Stomach (tissue), 9 donors: ENCODE results near the gene CYB5A. TPM values are rescaled to one million over a fixed set of nuclear protein-coding genes. Genes with fewer than 3 reads are reported as not detected.
A peak's percentile ranks its signal among the peaks of the same experiment; 100 is the strongest.

ENCODE experiments used
- DNase-seq, 2 donors: peaks; one replicate each; pipeline versions ENCODE4 v3.0.0 to v3.0.0-alpha.2; 2013 to 2019
- H3K27ac ChIP-seq, 5 donors: fragments of 200-600 bp in 4 of 5; sonication (generic) in 4 of 5; one replicate each; pipeline ENCODE4 v1.5.1; 2013 to 2019; ENCODE audit warnings: mild to moderate bottlenecking in 1 of 5, moderate library complexity in 1 of 5
- H3K27me3 ChIP-seq, 3 donors: fragments of 200-600 bp; sonication (generic); one replicate each; pipeline ENCODE4 v1.5.1; 2017 to 2019; ENCODE audit warnings: mixed run types in 1 of 3
- H3K36me3 ChIP-seq, 4 donors: fragments of 200-600 bp; sonication (generic); 1 replicate in 3 of 4; 2 replicates in 1 of 4; pipeline ENCODE4 v1.5.1; 2016 to 2019
- H3K4me1 ChIP-seq, 4 donors: fragments of 200-600 bp; sonication (generic); one replicate each; pipeline ENCODE4 v1.5.1; 2016 to 2019
- H3K4me3 ChIP-seq, 4 donors: fragments of 200-600 bp; sonication (generic) in 3 of 4; one replicate each; pipeline ENCODE4 v1.5.1; 2016 to 2019; ENCODE audit warnings: mild to moderate bottlenecking in 1 of 4
- H3K9me3 ChIP-seq, 4 donors: fragments of 200-600 bp; sonication (generic); one replicate each; pipeline ENCODE4 v1.5.1; 2016 to 2019
- CTCF ChIP-seq, 7 experiments: fragments of 450-650 bp in 4 of 7; fragments of 200-600 bp in 3 of 7; sonication (generic) in 3 of 7; IDR thresholded peaks; one replicate each; pipeline ENCODE4 v1.5.1; 2016 to 2019; ENCODE audit warnings: antibody characterized with exemption in 7 of 7, control low read depth in 2 of 7, mild to moderate bottlenecking in 1 of 7
- EP300 ChIP-seq: sonication (generic); formaldehyde crosslinking; IDR thresholded peaks from one replicate; pipeline ENCODE4 v1.6.1; 2017; ENCODE audit warnings: antibody characterized with exemption
- POLR2A ChIP-seq, 4 donors: fragments of 450-650 bp; IDR thresholded peaks; one replicate each; pipeline ENCODE4 v1.6.1; 2016; ENCODE audit warnings: antibody characterized with exemption in 4 of 4, control low read depth in 2 of 4, mild to moderate bottlenecking in 1 of 4, moderate library complexity in 1 of 4
- POLR2AphosphoS5 ChIP-seq, 3 donors: sonication (generic); formaldehyde crosslinking; IDR thresholded peaks; one replicate each; pipeline ENCODE4 v1.6.1; 2016; ENCODE audit warnings: antibody characterized with exemption in 3 of 3
- WGBS, 5 donors: extraction: QIAGEN DNeasy Blood & Tissue Kit in 3 of 5; methylation state at CpG; one replicate each; pipeline versions ENCODE4 v1.1.5 to v1.1.7; 2013 to 2018; 5-methylcytosine and 5-hydroxymethylcytosine counted together
- intact Hi-C: fragments of 100-400 bp; cut with DNase I; formaldehyde crosslinking; loops from one replicate; pipeline ENCODE4 v1.15.1; 2023; ENCODE audit warnings: low total_unique reads
- polyA plus RNA-seq, 3 donors: library from polyadenylated mRNA; stranded (reverse); fragments of 200-250 nt; gene quantifications; one replicate each; pipeline ENCODE4 v1.2.3, GENCODE V29; 2013
- total RNA-seq, 5 donors: library from RNA; depleted of rRNA; stranded (reverse); fragments of >200 nt; gene quantifications; one replicate each; pipeline versions ENCODE4 v1.1.0 to v1.2.3, GENCODE V29; 2014 to 2016
- donor health status: healthy with polysubstance abuse.
- donor health status: Bipolar disorder and iron deficiency.
- donor health status: healthy.

The CYB5A gene
- total and polyA plus RNA-seq, 8 donors: 75.9 to 450 (median 114) TPM

GRCh38 chr18:74251297-74252038 is 40.3 kb downstream of the CYB5A start:
- Histone ChIP-seq H3K36me3 (peaks cover 0 to 31% (median 29%) of the 10 kb centered on the region in 4 donors), H3K4me3 (no peak overlapping the region), H3K27me3 (no peaks in the 10 kb centered on the region), H3K4me1 (peaks cover 14 to 55% (median 45%) of the 10 kb centered on the region in 4 donors), H3K27ac (peak overlapping the region; percentile 25 to 80 (median 73)), H3K9me3 (no peaks in the 10 kb centered on the region)
- peak in 1 of 3 donors; percentile 43 for TF ChIP-seq POLR2AphosphoS5 (IDR thresholded peaks at IDR 0.05)
- no peak for TF ChIP-seq EP300
- TF ChIP-seq POLR2A (IDR thresholded peaks at IDR 0.05): no peak
- TF ChIP-seq CTCF (IDR thresholded peaks at IDR 0.05): no peak
- intact Hi-C loops: no loop called here
- DNase-seq: peak in 1 of 2 donors; percentile 63
- 31 to 47% (median 38%) methylated on average over 4 of the region's 4 CpGs for WGBS, 5 donors

- WGBS, 5 donors: 90 to 95% (median 92%) methylated on average over 12 of the region's 12 CpGs
- H3K27me3 ChIP-seq: no peaks in the 10 kb centered on the region
- H3K4me1 ChIP-seq: peaks cover 14 to 42% (median 37%) of the 10 kb centered on the region in 4 donors
- H3K27ac ChIP-seq: peak overlapping the region; percentile 30 to 80 (median 71)
- no peak overlapping the region for H3K4me3 ChIP-seq
- DNase-seq: no peak
- intact Hi-C loops: no loop called here
- no peak for TF ChIP-seq EP300
- no peak for TF ChIP-seq POLR2AphosphoS5 (IDR thresholded peaks at IDR 0.05)
- TF ChIP-seq POLR2A (IDR thresholded peaks at IDR 0.05): no peak
- no peak for TF ChIP-seq CTCF (IDR thresholded peaks at IDR 0.05)
- peaks cover 0 to 31% (median 28%) of the 10 kb centered on the region in 4 donors for H3K36me3 ChIP-seq
- no peaks in the 10 kb centered on the region for H3K9me3 ChIP-seq
Measured at GRCh38 chr18:74250131-74250530, 41.6 kb downstream of the CYB5A start.

- H3K27ac ChIP-seq: peak overlapping the region; percentile 13 to 80 (median 71)
- H3K9me3 ChIP-seq: no peaks in the 10 kb centered on the region
- H3K36me3 ChIP-seq: peaks cover 0 to 31% (median 25%) of the 10 kb centered on the region in 4 donors
- intact Hi-C loops: no loop called here
- H3K4me1 ChIP-seq: peaks cover 14 to 38% (median 32%) of the 10 kb centered on the region in 4 donors
- DNase-seq: no peak
- H3K27me3 ChIP-seq: no peaks in the 10 kb centered on the region
- H3K4me3 ChIP-seq: no peak overlapping the region
- 64 to 80% (median 77%) methylated on average over 11 of the region's 11 CpGs for WGBS, 5 donors
- no peak for TF ChIP-seq POLR2AphosphoS5 (IDR thresholded peaks at IDR 0.05)
Measured at GRCh38 chr18:74249181-74249968, 42.4 kb downstream of the CYB5A start.

GRCh38 chr18:74248595-74248994 is 43.2 kb downstream of the CYB5A start:
- DNase-seq: no peak
- H3K9me3 ChIP-seq: no peaks in the 10 kb centered on the region
- no peak for TF ChIP-seq POLR2AphosphoS5 (IDR thresholded peaks at IDR 0.05)
- no peak overlapping the region for H3K4me3 ChIP-seq
- peak overlapping the region in 1 of 5 donors; percentile 73 for H3K27ac ChIP-seq
- H3K4me1 ChIP-seq: peaks cover 14 to 42% (median 32%) of the 10 kb centered on the region in 4 donors
- H3K27me3 ChIP-seq: no peaks in the 10 kb centered on the region
- peaks cover 0 to 27% (median 22%) of the 10 kb centered on the region in 4 donors for H3K36me3 ChIP-seq
- intact Hi-C loops: no loop called here
- WGBS, 5 donors: 53 to 63% (median 56%) methylated on average over 4 of the region's 4 CpGs

- Histone ChIP-seq H3K9me3 (no peaks in the 10 kb centered on the region), H3K27me3 (no peaks in the 10 kb centered on the region), H3K4me3 (no peak overlapping the region), H3K36me3 (peaks cover 0 to 23% (median 18%) of the 10 kb centered on the region in 4 donors), H3K4me1 (peaks cover 14 to 46% (median 34%) of the 10 kb centered on the region in 4 donors), H3K27ac (peak overlapping the region in 1 of 5 donors; percentile 73)
- intact Hi-C loops: no loop called here
- TF ChIP-seq CTCF (IDR thresholded peaks at IDR 0.05): no peak
- no peak for TF ChIP-seq POLR2A (IDR thresholded peaks at IDR 0.05)
- TF ChIP-seq EP300: no peak
- no peak for TF ChIP-seq POLR2AphosphoS5 (IDR thresholded peaks at IDR 0.05)
- 88 to 93% (median 91%) methylated on average over 6 of the region's 6 CpGs for WGBS, 5 donors
- DNase-seq: no peak
Measured at GRCh38 chr18:74248189-74248588, 43.6 kb downstream of the CYB5A start.
